NCI-H1930 (cell line): ENCODE results near the gene ZNF786.
"Not testable (repeated sequence)": the region's sequence is repeated elsewhere in the genome, so short reads cannot be mapped to it uniquely, and the experiment has no call there.

Experiments
- DNase-seq, 2 experiments: peaks; one replicate each; lab custom pipeline; 2025; lab: John Stamatoyannopoulos, UW

Gene ZNF786

GRCh38 chr7:149084407-149084806, 6.1 kb downstream of the ZNF786 start:
- DNase-seq, result no peak

- DNase-seq, result no peak
These were observed 8.6 kb downstream of the ZNF786 start for GRCh38 chr7:149081914-149082313.

- DNase-seq, result no peak
These were observed 12.9 kb downstream of the ZNF786 start for GRCh38 chr7:149077594-149077993.

GRCh38 chr7:149075286-149075685, 15.2 kb downstream of the ZNF786 start:
- no peak for DNase-seq

GRCh38 chr7:149074116-149074885, 16.2 kb downstream of the ZNF786 start:
- DNase-seq, result no peak

GRCh38 chr7:149072438-149072775, 18.1 kb downstream of the ZNF786 start:
- no peak for DNase-seq

GRCh38 chr7:149071641-149072437, 18.7 kb downstream of the ZNF786 start:
- no peak for DNase-seq

GRCh38 chr7:149071182-149071635, 19.3 kb downstream of the ZNF786 start:
- no peak for DNase-seq

GRCh38 chr7:149070372-149071125, 20.0 kb downstream of the ZNF786 start:
- no peak for DNase-seq

GRCh38 chr7:149067869-149068268, 22.6 kb downstream of the ZNF786 start:
- no peak for DNase-seq

- DNase-seq, result no peak
These were observed 27.0 kb downstream of the ZNF786 start for GRCh38 chr7:149063476-149063875.

GRCh38 chr7:149062217-149062899, 28.2 kb downstream of the ZNF786 start:
- DNase-seq, result not testable (repeated sequence)

- no peak for DNase-seq
These were observed 30.4 kb downstream of the ZNF786 start for GRCh38 chr7:149060156-149060555.

- DNase-seq, result no peak
These were observed 36.6 kb downstream of the ZNF786 start for GRCh38 chr7:149053885-149054284.

- no peak for DNase-seq
These were observed 37.1 kb downstream of the ZNF786 start for GRCh38 chr7:149053384-149053783.

- no peak for DNase-seq
These were observed 39.6 kb downstream of the ZNF786 start for GRCh38 chr7:149050941-149051340.

GRCh38 chr7:149048805-149049204, 41.7 kb downstream of the ZNF786 start:
- DNase-seq, result no peak

- no peak for DNase-seq
These were observed 44.1 kb downstream of the ZNF786 start for GRCh38 chr7:149046416-149046815.

GRCh38 chr7:149043936-149044335, 46.6 kb downstream of the ZNF786 start:
- DNase-seq, result no peak

GRCh38 chr7:149041350-149041749, 49.2 kb downstream of the ZNF786 start:
- no peak for DNase-seq

- not testable (repeated sequence) for DNase-seq
These were observed 51.9 kb downstream of the ZNF786 start for GRCh38 chr7:149038641-149039040.

GRCh38 chr7:149036676-149037075, 53.8 kb downstream of the ZNF786 start:
- no peak for DNase-seq
